Inflammatory macrophage treated with lipopolysaccharide for 1 hour (primary cell): Measurements from ENCODE around the gene CLASP1.
"Not testable (repeated sequence)": the region's sequence is repeated elsewhere in the genome, so short reads cannot be mapped to it uniquely, and the experiment has no call there.

ENCODE experiments used
- DNase-seq, 2 donors: peaks; one replicate each; pipeline ENCODE4 v3.0.0-alpha.2; 2020 to 2022

Gene CLASP1

DNA sequence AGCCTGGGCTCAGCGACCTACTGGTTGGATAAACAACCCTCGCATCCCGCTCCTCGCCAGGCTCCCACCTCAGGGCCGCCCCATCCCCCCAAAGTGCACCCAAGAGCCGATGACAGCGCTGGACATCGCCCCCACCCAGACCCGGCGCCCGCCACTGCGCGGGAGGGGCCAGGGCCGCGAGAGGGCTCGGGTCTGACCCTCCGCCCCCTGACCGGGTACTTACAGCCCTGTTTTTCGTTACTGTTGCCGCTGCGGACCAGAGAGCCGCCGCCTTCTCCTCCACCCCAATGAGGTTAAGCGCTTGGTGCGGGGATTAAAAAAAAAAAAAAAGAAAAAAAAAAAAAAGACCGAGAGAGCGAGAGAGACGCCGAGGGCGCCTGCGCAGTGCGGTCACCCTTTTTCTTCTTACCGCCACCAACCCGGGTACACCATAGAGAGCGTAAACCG lies at the start of gene CLASP1:
TSS of gene CLASP1 (minus strand) at position 314 of the 447 bp plus-strand sequence. CDS start 43,567 bp downstream, outside the sequence.
- no peak for DNase-seq

DNA sequence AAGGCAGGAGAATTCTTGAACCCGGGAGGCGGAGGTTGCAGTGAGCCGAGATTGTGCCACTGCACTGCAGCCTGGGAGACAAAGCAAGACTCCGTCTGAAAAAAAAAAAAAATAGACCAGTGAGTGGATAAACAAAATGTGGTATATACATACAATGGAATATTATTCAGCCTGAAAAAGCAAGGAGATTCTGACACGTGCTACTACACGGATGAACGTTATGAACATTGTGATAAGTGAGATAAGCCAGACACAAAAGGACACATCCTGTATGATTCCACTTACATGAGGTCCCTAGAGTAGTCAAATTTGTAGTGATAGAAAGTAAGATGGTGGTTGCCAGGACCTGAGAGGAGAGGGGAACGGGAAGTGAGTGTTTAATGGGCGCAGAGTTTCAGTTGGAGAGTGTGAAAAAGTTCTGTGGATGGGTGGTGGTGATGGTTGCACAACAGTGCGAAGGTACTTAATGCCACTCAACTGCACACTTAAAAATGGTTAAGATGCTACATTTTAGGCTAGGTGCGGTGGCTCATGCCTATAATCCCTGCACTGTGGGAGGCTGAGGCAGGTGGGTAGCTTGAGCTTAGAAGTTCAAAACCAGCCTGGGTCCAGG lies 49.2 kb upstream of the CLASP1 start:
- DNase-seq = no peak

DNA sequence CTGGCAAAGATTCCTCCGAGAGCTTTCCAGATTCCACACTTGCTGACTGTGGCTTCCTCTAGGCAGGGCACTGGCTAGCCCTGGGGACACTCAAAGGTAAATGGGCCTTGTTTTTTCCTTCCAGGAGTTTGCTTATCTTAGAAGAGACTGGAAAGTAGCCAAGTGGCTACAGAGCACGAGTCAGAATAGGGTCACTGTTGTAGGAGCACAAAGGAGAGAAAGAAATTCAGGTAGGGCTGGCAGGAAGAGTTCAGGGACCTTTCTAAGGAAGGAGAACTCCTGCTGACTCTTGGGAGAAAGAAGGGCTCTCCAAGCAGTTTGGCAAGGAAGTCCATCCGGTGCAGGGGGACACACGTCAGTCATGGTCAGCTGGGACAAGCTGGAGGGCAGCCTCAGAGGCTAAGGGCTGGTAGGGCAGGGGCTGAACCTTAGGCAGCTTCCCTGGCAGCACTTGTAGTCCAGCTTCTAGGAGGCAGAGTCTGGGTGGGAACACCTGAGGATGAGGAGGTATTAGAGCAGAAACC lies 47.9 kb upstream of the CLASP1 start:
- DNase-seq = no peak

DNA sequence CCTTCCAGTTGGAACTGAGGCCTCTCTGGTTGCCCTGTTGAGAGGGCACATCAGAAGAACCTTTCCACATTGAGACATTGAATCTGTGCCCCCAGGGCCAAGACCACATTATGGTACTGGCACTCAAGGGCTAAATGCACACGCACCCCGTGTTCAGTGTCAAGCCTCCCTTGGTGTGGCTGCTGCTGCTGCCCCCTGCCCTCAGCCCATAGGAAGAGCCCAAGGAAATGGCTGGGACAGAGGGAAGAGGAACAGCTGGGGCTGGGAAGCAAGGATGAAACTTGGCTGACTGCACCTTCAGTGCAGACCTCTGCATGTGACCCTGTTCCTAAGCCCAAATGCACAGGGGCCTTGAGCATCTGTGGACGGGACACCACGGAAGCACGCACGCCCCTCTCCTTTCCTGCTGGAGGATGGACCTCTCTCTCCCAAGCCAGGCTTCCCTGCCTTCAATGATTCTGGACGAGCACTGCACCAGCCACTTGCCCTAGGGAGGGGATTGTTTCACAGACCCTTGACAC lies 47.2 kb upstream of the CLASP1 start:
- DNase-seq = no peak

DNA sequence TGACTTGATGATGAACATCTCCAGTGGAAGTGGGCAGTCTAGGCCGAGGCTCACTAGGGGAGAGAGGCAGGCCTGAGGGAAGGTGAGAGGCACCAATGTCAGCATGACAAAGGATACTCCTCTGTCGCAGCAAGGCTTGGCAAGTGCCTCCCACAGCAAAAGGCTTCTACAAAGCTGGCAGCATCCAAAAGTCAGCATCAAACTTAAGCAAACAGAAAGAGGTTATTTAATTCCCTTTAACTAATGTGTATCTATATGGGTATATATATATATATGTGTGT lies 45.8 kb upstream of the CLASP1 start:
- DNase-seq = no peak

DNA sequence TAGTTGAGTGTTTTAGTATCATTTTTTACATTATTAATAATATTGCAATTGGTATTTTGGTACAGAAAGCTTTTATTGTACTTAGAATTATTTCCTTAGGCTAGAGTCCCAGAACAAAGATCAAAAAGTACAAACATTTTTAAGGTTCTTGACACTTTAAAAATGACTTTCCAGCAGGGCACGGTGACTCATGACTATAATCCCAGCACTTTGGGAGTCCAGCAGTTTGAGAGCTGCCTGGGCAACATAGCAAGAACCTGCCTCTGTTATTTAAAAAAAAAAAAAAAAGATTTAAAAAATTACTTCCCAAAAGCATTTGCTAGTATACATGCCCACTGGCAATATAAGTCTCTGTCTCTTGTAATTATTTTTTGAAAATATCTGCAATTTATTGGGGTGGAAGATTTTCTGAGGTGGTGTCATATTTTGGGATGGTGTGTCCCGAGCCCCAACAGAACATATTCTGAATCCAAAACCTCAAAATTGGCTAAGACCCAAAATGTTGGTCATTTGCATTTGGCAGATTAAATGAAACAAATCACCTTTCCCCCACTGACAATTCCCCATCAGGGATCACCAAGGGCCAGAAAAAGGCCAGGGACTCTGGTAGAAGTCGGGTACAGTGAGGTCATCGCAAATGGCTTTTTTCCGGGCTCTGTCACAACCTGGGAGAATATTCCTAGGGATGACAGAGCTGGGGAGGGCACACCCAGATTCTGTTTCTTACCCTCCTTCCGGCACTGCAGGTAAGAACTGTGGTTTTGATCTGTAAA lies 45.3 kb upstream of the CLASP1 start:
- DNase-seq = no peak

DNA sequence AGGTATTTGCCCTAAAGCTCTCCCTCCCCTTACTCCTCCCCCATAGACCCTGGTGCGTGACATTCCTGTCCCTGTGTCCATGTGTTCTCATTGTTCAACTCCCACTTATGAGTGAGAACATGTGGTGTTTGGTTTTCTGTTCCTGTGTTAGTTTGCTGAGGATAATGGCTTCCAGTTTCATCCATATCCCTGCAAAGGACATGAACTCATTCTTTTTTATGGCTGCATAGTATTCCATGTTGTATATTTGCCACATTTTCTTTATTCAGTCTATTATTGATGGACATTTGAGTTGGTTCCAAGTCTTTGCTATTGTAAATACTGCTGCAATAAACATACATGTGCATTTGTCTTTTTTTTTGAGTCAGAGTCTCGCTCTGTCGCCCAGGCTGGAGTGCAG lies 41.3 kb upstream of the CLASP1 start:
- DNase-seq = not testable (repeated sequence)

DNA sequence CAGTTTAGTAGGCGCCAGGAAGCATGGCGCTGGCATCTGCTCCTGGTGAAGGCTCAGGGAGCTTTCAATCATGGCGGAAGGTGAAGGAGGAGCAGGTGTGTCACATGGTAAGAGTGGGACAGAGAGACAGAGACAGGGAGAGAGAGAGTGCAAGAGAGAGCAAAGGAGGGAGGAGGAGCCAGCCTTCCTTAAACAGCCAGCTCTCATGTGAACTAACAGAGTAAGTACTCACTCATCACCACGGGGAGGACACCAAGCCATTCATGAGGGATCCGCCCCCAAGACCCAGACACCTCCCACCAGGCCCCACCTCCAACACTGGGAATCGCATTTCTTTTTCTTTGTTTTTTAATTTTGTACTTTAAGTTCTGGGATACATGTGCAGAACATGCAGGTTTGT lies 40.8 kb upstream of the CLASP1 start:
- no peak for DNase-seq

DNA sequence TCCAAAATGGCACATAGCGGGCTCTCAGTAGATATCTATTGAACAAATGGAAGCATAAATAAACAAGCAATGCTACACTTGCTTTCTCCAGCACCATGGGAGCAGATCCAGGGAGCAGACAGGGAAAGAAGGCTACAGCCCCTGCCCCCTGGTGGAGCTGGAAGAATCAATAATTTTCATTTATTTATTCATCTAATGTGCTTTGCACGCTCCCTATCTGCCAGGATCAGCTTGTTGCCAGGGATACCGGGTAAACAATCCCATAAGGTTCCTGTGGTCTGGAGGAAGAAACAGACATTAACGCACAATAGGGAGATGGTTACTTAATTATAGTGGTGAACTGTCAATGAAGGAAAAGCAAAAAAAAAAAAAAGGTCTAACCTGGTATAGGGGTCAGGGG lies 40.1 kb upstream of the CLASP1 start:
- no peak for DNase-seq

DNA sequence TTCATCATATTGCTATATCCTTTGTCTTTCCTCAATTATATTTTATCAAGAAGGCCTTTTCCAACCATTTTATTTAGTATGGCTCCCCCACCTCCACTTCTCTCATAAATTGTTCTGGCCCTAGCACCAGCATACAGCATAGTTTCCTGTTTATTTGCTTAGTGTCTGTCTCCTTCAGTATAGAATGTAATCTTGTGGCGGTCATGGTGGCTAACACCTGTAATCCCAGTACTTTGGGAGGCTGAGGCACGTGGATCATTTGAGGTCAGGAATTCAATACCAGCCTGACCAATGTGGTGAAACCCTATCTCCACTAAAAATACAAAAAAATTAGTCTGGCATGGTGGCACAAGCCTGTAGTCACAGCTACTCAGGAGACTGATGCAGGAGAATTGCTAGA lies 39.6 kb upstream of the CLASP1 start:
- no peak for DNase-seq

DNA sequence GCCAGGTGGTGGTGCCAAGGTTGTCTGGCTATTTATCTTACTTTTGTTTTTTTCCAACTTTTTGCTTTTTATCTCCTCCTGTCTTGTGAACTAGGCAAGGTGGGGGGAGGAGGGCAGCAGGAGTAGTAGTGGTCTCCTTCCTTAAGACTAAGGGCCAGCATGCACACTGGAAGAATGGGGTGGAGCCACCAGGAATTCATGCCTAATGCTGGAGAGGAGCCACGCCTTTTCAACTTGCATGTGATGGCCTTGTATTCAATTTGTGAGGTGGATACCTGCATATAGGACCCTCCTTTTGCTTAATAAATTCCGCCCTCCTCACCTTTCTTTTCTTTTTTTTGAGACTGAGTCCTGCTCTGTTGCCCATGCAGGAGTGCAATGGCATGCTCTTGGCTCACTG lies 37.6 kb upstream of the CLASP1 start:
- no peak for DNase-seq

DNA sequence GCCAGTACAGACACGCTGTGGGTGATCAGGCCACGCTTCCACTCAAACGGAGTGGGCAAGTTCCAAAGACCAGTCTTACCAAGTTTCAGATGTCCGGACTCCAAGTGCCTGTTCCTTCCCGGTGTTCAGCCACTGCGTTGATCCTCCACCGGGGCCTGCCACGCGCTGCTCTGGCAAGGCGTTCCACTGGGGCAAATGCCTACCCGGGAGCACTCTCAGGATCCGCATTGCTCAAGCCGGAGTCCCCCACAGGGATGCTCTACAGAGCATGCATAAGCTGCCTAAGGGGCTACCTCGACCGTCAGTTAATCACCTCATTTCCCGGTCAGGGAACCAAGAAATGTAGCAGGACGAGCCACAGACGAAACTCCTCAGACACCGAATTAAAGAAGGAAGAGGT lies 37.0 kb upstream of the CLASP1 start:
- DNase-seq = no peak

DNA sequence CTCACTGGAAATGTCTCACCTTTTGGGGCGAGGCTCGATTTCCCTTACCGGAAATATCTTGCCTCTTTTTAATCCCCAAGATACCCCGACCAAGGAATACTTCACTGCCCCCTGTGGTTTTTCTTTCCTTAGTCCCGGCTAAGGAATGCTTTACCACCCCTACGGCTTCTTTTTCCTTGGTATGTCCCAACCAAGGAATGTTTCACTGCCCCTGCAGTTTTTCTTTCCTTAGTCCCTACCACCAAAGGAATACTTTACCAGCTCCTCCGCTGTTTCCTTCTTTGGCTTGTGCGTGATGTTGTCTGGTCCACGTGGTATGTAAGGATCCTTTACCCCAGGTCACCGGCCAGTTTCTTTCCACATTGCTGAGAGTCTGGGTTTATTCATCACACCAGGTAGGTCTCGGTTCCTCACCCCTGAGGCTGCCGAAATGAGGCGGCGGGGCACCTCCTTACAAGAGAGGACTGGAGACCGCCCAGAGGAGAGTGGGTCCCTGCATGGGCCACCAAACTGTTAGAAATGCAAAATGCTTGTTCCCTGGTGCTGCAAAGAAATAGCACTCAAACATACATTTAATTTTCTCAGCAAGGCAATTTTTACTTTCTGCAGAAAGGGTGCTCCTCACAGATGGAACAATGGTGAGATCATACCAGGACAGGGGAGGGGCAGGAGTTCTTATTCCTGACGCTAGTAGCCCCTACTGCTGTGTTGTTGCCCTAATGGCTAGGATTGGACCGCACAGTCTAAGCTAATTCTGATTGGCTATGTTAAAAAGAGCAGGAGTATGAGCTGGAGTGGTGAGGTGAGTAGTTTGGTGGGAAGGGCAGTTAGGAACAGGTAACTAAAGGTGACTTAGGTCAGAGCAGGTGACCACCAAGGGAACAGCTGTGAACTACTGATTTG lies 33.4 kb upstream of the CLASP1 start:
- DNase-seq = no peak

DNA sequence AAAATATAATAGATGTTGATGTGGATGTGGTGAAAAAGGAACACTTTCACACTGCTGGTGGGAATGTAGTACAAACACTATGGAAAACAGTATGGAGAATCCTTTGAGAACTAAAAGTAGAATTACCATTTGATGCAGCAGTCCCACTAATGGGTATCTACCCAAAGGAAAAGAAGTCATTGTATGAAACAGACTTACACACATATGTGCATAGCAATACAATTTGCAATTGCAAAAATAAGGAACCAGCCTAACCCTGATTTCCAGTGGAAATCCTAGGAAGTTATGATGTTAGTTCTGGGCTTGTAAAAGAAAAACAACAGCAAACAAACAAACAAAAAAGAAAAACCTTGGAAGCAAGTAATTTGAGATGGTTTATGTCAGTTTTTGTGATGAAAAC lies 28.6 kb upstream of the CLASP1 start:
- DNase-seq = no peak

DNA sequence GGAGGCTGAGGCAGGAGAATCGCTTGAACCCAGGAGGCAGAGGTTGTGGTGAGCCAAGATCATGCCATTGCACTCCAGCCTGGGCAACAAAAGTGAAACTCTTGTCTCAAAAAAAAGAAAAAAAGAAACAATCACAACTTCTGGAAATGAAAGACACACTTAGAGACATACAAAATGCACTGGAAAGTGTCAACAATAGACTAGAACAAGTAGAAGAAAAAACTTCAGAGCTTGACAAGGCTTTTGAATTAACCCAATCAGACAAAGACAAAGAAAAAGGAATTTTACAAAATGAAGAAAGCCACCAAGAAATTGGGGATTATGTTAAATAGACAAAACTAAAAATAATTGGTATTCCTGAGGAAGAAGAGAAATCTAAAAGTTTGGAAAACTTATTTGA lies 22.4 kb upstream of the CLASP1 start:
- not testable (repeated sequence) for DNase-seq

DNA sequence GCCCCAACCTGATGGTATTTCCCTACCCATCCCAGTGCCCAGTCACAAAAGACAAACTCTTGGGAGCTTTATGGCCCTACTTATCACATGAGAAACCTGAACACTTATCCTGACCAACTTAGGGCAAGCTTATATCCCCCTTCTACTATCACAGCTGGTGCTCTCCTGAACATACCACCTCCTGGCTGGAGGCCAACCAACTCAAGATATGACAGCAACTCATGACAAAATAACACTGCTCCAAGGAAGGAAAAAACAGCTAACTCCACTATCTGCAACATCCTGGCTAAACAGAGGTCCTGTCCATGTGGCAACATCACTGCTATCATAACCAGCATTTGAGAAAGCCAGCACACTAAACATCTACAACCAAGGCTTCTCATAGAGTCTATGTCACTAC lies 20.9 kb upstream of the CLASP1 start:
- no peak for DNase-seq

DNA sequence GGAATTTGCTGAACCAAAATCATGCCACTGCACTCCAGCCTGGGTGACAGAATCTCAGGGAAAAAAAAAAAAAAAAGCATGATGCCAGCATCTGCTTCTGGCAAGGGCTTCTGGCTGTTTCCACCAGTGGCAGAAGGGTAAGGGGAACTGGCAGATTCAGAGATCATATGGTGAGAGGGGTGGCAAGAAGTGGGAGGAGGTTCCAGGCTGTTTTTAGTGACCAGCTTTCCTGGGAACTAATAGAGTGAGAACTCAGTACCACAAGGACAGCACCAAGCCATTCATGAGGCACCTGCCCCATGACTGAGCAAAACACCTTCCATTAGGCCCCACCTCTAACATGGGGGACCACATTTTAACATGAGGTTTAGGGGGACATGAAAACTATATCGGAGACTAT lies 18.4 kb upstream of the CLASP1 start:
- DNase-seq = no peak

DNA sequence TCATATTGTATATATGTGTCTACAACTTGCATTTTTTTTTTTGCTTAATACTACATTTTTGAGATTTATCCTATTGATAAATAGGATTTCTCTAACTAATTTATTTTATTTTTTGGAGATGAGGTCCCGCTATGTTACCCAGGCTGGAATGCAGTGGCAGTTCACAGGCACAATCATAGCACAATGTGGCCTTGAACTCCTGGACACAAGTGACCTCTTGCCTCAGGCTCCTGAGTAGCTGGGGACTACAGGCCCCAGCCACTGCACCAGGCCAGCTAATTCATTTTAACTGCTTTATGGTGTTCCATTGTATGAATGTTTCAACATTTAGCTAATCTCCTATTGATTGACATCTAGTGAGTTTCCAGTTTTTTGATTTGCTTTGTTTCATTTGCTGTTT lies 16.8 kb upstream of the CLASP1 start:
- no peak for DNase-seq

DNA sequence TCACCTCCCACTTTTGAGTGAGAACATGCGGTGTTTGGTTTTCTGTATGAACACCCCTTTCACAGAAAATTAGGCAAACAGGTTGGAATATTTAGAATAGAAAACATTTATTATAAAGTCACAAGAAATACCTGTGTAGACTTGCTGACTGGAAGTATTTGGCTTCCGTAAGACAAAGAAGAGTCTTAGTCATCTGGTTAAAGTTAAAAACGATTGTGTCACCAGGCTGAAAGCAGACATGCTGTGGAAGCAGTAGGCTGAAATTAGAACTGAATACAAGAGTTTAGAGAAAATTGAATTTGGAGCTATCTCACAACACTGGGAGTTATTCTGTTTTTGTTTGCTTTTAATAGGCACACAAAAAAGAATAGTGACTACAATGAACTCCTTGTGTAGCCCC lies 16.2 kb upstream of the CLASP1 start:
- DNase-seq = no peak

DNA sequence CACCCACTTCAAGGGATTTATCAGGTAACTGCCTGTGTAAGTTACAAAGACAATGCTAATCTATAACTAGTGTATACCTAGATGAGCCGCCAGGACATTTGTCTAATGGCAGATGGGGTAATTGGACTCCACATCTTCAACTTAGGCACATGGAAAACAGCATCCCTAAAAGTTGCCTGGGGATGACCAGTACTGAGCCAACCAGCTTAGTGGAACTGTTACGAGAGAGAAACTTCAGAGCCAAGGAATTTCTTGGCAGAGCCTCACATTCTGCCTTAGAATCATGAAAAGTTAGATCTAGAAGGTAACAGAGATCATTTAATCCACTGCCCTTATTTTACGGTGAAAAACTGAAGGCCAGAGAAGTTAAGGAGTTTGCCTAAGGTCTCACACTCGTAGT lies 15.5 kb upstream of the CLASP1 start:
- DNase-seq = no peak

DNA sequence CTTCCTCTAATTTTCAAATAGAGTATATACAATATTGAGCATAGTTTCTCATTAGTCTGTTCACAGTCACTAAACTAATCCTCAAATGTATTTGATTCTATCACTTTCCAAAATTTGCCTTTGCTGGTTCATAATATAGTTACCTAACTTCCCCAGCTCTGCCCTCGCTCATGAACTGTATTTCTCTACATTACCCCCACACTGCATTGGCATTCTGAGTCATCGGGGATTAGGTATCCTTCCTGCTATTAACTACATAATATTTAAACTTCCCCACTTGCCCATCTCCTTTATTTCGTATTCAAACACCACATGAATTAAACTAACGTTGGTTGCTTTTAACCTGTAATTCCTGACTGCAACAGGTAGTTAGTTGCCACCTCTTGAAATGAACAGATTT lies 14.8 kb upstream of the CLASP1 start:
- no peak for DNase-seq

DNA sequence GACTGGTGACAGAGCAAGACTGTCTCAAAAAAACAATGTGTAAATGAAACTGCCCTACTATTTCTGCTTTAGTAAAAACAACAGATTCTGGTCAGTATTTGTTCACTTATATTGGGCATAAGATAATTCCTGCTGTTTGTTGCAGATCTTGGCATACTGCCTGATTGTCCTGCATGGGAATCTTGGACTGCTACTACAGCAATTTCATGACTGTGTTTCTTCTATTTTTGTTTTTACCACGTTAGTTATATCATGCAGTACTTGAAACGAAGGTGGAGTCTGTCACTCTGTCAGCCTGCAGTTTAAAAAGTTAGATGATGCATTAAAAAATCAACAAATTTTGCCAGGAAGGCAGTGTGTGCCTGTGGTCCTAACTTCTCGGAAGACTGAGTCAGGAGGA lies 14.2 kb upstream of the CLASP1 start:
- no peak for DNase-seq

DNA sequence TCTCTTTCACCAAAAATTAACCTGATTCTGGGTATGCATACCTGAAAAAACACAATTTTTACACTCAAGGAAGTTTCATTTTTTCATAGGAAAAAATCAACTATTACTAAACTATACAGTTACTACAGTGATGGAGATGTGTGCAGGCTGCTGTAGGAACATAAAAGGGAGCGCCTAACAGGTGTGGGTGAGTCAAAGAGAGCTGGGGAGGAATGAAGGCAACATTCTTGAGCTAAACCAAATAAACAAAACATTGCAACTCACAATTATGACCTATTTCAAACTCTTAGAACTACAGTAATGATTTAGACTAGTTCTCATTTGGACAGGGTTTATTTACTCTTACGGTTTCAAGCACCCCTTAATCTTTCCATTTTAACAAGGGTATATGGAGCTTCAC lies 13.4 kb upstream of the CLASP1 start:
- DNase-seq = no peak

DNA sequence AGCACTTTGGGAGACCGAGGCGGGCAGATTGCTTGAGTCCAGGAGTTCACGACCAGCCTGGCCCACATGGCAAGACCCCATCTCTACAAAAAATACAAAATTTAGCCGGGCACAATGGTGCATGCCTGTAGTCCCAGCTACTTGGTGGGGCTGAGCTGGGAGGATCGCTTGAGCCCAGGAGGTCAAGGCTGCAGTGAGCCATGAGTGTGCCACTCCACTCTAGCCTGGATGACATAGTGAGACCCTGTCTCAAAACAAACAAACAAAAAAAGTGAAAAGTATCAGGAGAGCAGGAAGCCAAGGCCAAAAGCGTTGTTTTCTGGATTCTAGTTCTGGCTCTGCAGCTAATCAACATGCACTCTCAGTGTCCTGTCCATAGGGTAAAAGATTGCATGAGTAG lies 10.7 kb upstream of the CLASP1 start:
- DNase-seq = no peak
